ENCODE results near the gene ZNF329.

GRCh38 chr19:58091251-58091995 lies 59.2 kb downstream of the ZNF329 start:
- no peak for TF ChIP-seq CTCF (IDR thresholded peaks at IDR 0.05; ENCODE audit: insufficient read depth, low read depth, low read length)
- TF ChIP-seq EZH2 (IDR thresholded peaks at IDR 0.05; ENCODE audit: insufficient read depth, low read length), result no peak
